Measurements from ENCODE around the gene MRTFA.

- TF ChIP-seq CTCF (IDR thresholded peaks at IDR 0.05) (no peak), POLR2A (IDR thresholded peaks at IDR 0.05) (no peak)
Measured at GRCh38 chr22:40397396-40397795, 239.1 kb downstream of the MRTFA start.

Data from thyroid gland (tissue), 4 donors.